Measurements from ENCODE around the gene PIP5K1C.

Gene PIP5K1C

DNA sequence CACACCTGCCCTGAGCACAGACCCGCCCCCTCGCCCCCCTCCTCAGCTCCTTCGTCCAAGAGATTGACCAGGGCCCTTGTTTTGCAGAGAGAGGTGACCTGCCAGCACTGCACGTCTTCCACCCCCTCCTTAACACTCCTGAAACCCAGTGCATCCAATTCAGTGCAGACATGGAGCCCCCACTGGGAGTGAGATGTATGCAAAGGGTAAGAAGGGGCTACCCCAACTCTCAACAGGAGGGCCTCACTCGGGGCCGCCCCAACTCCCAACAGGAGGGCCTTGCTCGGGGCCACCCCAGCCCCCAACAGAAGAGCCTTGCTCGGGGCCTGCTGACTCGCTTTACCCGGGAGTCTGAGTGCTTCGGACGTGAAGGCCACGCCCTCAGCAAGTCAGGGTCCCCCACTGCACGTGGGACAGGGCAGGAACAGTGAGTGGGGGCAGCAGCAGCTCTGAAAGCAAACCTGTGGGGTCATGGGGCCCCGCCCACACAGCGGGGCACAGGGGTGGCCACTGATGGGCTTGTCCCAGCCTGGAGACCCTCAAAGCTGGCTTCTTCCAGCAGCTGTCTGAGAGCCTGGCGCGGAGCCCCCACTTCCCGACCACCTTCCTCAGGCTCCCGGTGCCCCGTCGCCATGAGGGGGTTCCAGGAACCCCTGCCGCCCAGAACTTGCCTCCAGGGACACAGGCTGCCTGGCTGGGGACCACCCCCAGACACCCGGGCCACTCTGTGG is 79.3 kb downstream of the PIP5K1C start:
- no peak for DNase-seq

DNA sequence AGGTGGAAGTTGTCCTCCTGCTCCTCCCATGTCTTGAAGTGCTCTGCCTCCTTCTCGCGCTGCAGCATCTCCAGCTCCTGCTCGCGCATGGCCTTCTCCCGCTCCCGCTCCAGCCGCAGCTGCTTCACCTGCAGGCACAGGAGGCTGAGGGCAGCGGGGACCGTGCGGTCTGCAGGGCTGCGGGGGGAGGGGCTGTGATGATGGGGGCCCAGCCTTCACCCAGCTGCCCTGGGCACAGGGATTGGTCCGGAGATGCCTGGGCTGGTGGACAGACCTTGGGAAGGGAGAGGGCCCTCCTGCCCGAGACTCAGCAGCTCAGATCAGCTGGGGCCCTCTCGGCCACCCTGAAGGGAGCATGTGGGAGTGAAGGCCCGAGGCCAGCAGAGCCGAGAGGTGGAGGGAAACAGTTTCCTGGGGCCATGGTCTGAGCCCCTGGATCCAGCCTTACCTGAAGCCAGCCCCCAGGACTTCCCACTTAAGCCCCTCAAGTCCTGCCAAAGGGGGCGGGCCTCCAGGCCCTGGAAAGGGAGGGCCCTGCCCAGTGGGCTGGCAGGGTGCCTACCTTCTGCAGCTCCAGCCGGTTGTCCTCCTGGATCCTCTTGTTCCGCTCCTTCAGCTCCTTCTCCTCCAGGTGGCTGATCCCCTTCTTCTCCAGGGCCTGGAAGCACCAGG is 80.0 kb downstream of the PIP5K1C start:
- no peak for DNase-seq

DNA sequence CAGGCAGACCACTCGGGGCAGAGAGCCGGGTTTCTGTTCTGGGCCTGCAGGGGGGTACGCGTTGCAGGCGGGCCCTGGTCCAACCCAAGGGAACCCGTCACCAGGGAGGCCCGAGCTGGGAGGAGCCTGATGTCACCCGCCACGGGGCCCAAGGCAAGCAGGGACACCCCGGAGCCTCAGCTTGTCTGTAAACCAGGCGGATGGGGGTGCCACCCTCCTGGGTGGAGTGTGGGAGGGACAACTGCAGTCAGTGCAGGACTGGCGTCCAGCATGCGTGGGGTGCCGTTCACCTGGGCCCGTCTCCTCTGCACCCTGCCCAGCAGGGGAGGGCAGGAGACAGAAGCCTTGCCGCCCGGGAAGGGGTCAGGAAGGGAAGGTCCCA is 80.6 kb downstream of the PIP5K1C start:
- no peak for DNase-seq

DNA sequence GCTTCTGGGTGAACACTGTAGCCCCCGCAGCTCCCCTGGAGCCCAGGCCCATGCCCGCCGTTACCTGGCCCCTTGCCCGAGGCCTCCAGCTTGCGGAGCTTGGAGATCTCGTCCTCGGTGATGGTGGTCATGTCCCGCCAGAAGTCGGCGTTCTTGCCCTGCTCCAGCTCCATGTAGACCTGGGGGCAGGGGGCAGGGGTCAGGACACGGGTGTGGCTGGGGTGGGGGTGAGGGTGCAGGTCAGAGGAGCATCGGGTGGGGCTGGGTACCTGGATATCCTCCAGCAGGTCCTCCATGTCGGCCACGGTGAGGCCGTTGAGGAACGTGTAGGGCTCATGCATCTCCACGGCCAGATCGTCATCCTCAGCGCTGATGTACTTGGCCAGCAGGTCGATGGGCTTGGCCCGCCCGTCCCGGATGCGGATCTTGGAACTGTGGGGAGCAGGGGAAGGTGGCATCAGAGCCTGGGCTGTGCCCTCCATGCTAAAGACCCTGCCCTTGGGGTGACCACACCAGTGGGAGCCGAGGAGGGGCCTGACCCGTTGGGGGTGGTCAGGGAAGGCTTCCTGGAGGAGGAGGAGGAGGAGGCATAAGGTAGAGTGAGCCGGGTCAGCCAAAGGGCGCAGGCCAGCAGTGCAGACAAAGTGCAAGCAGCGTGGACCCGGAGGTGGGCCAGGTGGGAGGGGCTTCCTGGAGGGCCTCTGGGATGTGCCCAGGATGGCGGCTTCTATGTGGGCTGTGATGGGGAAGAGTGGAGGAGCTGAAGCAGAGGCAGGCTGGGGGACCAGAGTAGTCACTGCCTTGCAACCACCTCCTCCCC is 81.2 kb downstream of the PIP5K1C start:
- DNase-seq = no peak

DNA sequence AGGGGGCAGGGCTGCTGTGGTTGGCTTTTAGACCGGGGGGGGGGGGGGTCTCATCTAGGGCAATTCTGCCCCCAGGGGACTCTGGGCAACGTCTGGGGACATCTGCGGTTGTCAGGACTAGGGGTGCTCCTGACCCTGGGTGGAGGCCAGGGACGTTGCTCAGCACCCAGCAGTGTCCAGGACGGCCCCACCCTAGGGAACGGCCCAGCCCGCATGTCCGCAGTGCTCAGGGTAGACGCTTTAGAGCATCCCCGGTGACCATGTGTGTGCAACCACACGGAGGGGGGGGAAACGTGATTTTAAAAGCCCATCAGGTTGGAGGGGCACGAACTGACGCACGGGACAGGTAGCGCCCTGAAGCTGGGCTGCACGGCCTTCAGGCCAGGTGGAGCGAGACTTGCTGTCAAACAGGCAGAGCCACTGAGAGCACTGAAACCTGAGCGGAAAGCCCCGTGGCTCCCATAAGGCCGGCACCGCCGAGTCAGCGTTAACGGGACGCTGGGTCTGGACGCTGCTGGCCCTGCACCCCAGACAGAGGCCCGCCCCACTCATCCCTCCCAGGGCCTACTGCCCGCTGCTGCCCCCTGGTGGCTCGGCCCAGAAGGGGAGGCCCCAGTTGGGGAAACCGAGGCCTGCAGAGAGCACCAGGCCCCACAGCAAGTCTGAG is 82.0 kb downstream of the PIP5K1C start:
- DNase-seq = no peak

DNA sequence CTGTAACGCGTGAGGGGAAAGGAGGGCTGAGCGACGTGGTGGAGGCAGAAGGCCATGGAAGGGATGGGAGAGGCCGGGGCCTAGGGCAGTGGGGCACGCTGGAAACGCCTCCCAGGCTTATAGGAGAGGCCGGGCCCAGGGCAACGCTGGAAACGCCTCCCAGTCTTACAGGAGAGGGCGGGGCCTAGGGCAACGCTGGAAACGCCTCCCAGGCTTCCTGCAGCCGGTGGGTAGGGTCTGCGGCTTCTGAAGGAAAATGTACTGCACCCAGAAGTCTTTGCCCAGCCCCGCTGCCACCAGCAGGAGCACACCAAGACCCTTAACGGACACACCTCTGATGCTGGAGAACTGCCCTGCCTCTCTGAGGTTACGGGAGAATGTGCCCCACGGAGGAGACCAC is 82.8 kb downstream of the PIP5K1C start:
- DNase-seq = no peak

DNA sequence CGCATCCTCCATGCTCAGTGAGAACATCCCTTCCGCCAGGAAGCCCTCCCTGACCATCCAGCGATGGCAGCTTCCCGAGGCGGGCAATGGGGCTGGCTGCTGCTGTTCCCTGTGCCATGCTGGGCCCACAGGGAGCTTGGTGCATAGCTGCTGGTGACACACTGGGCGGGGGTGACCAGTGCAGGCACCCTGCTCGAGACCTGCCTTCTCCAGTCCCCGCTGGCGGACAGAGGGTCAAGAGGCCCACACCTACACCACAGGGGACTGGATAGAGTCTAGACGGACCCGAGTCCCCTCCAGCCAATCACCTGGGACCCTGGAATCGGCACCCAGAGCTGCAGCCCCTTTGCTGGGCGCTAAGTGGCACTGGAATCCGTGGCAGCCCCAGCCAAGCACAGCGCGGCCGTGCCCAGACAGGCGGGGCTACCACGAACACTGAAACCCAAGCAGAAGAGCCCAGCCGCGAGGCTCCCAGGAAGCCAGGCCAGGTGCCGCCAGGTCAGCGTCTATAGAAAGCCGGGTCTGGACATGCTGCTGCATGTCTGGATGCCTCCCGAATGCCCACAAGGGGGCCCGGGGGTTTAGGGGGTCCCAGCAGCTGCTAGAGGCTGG is 84.6 kb downstream of the PIP5K1C start:
- no peak for DNase-seq

DNA sequence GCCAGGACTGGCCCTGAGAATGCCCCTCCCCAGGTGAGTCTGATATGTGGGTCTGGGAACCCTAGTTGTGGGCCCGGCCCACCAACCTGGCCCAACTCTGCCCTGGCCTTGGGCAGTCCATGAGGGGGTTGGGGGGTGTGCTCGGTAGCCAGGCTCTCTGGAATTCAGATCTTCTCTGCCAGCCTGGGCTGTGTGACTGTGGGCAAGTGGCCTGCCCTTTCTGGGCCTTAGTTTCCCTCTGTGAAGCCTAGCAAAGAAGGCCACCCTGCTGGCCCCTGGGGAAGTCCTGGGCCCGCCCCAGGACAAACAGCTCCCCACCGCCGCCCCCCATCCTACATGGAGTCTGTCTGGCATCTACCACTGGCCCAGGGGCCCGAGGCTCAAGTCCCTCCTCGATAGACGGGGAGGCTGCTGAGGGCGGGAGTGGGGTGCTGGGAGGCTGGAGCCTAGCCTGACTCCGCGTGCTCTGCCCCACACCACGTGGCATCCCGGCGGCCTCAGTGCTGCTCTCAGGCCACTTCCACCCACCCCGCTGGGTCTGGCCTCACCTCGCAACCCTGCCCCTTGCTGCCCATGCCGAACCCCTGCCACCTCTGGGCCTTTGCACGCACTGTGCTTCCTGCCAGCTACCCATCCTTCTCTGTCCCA is 85.3 kb downstream of the PIP5K1C start:
- no peak for DNase-seq

DNA sequence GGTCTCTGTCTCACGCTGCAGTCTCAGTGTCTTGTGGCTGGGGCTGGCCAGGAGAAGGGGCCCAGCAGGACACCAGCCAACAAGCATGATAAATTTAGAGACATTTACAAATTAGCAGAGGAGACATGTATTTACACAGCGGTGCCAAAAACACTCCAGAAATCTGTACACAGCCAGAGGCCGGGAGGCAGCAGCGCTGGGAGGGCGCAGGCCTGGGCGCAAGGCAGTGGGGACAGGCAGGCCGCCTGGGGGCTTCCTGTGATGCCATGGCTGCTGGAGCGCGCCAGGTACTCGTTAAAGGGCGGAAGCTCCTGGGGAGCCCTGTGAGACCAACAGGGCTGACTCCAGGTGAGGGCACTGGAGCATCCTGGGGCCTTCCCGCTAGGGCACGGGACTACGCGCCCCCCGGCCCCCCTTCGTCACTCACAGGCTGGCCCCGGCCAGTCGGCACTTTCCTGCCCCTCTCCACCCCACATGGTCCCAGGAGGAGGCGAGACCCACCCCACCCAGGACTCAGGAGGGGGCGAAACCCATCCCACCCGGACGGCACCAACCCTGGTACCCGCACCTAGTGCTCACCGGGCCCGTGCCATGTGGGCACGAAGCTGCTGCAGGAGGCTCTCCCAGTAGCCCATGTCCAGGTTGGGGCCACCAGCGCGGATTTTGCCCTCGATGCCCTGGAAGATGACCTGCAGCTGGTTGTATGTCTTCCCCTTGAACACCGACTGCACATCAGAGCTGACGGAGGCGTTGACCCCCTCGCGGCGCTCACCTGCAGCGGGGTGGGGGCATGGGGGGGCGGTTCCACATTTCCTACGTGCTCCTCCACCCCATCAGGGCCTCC is 86.2 kb downstream of the PIP5K1C start:
- DNase-seq = no peak

DNA sequence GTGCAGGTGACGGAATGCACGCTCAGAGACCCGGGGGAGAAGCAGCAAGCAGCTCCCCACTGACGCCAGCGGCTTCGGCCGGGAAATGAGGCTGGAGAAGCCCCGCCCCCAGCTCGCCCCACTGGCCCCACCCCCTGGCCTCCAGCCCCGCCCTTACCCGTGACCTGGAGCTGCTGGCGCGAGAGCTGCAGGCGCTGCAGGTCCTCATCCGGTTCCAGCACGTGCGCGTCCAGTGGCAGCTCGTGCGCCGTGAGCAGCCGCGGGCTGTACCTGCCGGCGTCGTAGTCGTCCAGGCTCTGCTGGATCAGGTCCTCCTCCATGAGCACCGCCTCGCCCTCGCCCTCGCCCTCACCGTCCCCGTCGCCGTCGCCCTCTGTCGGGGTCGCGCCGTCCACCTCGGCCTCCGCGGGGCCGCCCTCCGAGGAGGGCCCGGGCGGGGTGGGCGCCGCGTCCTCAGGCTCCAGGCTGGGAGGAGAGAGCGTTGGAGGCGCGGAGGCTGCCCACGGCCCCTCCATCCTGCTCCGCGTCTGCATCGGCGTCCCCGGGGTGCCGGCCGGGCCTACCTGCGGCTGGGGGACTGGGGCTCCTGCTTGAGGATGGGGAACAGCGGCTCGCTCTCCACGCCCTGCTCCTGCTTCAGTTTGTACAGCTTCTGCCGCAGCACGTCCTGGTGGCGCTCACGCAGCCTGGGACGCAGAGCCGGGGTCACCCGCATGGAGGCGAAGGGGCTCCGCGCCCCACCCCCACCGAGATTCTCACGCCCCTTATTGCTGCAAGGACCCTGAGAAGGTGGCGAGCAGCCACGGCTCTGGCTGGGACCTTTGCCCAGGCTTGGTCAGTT is 87.1 kb downstream of the PIP5K1C start:
- no peak for DNase-seq

DNA sequence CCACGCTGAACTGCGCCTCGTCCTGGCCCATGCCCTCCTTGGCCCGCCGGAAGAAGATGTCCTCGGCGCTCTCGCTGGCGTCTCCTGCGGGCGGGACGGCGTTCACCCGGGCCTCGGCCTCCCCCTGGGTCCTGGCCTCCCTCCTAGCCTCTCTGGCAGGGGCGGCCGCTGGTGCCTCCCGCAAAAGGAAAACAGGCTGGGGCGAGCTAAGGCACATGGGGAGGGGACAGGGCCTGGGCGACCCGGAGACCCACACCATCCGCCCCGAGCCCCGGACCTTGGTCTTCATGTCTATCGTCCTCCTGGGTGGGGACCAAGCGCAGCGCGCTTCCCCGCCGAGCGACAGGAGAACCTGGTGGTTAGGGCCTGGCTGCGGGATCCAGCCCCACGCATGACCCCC is 87.9 kb downstream of the PIP5K1C start:
- DNase-seq = no peak

DNA sequence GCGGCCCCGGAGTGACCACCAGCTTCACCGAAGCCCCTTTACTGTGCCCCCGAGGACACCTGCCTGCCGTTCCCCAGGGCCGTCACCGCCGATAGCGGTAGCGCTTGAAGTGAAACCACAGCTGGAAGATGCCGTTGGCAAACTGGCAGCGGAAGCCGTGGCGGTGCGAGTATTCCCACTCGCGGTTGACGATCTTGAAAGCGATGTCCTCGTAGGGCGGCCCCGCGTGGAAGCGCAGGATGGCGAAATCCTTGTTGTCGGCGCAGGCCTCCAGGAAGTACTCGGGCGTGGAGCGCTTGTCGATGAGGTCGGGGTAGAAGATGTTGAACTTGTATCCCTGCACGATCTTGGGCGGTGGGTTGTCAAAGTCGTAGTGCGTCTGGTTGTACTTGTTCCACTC is 88.4 kb downstream of the PIP5K1C start:
- DNase-seq = no peak

DNA sequence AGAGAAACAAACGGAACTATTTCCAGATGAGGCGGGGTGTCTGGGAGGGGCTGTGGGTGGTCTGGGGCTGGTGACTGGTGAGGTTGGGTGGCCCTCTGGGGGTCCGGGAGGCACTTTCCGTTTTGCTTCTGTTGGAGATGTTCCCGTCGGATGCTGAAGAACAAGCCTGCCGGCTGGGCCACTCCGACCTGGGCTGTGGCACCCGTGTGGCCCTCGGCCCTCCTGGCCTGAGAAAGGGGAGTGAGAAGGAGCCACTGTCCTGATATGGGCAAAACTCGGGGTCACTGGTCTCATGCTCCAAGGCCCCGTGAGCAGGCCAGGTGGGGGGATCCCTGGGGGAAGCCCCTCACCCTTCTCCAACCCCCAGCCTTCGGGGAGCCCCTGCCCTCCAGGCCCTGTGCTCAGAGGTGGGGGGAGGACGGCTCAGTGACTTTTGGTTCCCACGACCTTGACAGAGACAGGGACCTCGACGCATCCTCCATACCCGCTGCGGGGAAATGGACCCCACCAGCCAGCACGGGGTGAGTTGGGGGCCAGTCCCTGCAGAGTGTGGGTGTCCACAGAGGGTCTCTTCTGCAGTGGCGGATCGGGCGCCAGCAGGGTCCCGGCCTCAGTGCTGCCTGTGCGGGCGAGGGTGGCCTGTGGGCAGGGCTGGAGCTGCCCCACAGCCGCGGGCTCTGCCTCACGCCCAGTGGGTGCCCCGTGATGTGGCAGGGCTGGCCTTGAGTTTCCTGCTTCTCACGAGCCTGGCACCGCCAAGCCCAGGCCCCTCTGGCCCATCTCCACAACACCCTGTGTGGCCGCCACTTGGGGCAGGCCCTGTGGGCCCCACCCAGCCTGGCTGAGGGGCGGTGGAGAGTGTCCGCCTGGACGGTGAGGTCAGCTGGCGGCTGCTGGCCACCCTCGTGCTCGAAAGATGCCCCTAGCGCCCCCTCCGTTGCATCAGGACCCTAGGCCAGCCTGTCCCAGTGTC is 89.2 kb downstream of the PIP5K1C start:
- DNase-seq = no peak

DNA sequence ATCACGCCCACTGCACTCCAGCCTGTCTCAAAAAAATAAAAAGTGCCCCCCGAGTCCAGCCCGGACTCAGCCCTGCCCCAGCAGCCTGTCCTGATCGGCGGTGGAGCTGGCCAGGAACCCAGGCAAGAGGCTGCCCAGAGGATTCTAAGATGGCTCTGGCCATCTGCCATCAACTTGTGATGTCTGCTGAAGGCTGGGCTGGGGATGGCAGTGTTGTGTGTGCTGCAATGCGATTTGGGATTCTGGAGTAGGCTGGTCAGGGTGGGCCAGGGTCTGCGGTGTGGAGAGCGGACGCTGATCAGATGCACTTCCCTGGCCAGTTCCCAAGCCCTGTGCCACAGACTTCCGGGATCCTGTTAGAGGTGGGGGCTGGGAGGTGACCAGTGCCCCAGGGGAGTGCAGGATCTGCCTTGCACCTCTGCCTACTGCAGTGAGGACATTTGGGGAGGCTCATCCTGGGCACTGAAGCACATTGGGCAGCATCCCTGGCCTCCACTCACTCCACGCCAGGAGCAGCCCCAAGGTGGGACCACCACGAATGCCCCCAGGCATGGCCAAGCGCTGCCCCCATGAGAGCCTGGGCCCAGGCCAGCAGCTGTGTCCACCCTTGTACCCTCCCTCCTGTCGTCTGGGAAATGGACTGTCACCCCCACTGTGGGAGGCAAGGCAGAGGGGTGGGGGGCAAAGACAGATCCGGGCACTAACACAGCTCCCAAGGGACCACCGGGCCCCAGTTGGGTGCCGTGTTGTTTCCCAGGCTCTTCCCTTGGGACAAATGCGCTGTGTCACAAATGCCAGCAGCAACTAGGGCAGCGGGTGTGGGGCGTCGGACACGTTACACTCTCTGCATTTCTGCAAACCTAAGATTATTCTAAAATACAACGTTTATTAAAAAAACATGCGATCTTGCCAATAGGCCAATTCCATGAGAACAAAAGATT is 90.2 kb downstream of the PIP5K1C start:
- DNase-seq = no peak

DNA sequence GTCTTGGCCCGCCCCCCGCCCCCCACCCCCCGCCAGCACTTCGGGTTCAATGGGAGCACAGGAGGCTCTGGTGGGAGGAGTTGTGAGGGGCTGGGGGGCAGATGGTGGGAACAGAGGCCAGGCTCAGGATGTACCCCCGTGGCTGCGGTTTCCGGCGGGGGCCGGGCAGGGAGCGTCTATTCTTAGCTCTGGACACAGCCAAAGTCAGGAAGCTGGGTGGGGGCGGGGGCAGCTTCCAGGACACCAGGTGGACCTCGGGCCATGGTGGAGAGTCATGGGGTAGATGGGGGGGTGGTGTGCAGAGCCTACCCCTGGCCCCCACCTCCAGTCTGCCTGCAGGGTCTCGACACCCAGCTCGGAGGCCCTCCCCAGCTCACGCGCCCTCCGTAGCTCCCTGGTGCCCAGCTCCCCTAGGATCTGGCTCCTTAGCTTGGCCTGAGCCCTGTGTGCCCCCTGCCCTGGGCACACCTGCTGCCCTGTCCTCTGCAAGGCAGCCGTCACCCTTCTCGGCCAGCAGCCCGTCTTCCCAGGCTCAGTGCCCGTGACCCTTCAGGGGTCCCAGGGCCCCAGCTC is 91.4 kb downstream of the PIP5K1C start:
- DNase-seq = no peak

DNA sequence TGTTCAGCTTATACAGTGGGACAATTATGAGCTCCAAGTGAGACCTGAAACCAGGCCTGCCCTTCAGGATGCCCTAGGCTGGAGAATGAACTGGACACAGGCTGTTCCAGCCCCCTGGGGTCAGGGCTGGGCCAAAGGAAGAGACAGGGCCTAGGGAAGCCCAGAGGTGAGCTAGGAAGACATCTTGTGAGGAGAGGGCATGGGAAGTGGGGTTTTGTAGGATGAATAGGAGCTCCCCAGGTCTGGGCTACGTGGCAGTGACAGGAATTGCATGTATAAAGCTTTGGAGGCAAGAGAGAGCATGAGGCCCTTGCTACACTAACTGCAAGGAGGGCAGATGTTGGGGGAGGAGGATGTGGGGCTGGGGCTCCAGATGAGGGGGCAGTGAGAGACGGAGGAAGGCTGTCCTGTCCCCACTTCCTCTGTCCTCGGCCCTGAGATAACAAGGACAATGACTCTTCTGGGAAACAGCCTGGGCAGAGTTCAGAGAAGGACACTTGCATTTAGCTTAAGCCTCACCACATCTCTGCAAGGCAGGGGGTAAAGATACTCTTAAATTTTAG is 92.1 kb downstream of the PIP5K1C start:
- no peak for DNase-seq
